Cerebellar nuclear complex (tissue), 1 donor: ENCODE results near the gene PCLAF.
"Not testable (repeated sequence)": the region's sequence is repeated elsewhere in the genome, so short reads cannot be mapped to it uniquely, and the experiment has no call there.

Experiments
- DNase-seq, 2 experiments: peaks; one replicate each; lab custom pipeline; 2025; lab: John Stamatoyannopoulos, UW

PCLAF gene, protein sequence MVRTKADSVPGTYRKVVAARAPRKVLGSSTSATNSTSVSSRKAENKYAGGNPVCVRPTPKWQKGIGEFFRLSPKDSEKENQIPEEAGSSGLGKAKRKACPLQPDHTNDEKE

DNA sequence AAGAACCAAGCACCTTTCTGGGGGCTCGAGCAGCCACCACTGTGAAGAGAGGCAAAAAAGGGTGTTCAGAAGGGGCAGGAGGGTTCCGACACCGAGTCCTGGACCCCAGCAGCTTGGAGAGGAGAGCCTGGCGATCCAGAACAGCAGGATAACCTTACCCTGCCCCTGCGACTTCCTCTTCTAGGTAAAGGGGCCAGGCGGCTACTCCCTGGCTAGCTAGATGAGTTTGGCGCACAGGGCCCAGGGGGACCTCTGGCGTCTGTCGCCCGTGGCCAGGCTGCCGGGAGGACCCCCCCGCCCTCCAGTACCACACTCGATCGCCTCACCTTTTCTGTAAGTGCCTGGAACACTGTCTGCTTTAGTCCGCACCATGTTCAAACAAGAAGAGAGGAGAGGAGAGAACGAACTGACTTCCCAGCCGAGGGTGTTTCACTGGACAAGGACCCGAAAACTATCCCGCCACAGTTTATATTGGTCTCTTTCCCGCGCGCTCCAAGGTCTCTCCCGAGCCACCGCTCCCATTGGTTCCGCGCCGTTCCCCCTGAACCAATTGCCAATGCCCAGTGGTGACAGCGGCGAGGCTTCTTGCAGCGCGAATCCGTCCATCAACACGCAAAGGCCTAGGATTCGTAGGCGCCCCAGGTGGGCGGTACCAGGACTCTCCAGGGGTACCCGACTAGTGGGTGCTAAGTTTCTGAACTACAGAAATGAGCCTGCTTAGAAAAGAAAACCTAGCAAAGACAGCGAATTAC is at the start of gene PCLAF:
TSS of gene PCLAF (minus strand) at position 442 of the 752 bp plus-strand sequence. CDS start at position 372, 70 bp downstream.
- DNase-seq, result peak; percentile 28 to 70

DNA sequence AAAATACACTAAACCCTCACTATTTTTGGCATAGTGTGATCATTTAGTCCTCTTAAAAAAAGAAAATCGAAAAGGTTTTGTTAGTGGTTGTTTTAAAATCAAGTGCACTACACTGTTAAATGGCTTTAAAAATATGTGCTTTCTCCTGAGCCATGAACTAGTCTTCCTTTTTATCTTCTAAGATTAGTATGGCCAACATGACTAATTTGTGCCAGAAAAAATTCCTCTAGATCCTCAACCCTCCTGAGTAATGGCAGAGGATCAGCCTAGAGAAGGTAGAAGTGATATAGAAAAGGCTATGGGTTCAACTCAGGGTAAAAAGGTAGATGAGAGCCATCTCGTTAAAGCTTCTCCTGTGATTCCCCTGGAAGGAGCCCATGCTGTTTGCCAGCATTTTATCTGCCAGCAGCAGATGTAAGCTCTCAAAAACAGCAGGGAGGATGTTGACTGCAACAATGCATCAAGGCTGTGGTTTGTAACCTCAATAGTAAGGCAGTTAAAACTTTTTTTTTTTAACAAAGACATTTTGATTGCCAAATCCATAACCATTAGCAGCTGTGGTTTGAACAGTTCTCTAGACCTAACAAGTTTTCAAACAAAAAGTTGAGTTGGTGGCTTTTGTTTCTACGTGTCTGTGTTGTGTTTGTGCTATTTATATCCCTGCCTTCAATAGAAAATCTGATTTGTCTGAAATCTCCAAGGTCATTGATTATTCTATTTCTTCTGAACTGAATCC is 48.9 kb upstream of the PCLAF start:
- no peak for DNase-seq

DNA sequence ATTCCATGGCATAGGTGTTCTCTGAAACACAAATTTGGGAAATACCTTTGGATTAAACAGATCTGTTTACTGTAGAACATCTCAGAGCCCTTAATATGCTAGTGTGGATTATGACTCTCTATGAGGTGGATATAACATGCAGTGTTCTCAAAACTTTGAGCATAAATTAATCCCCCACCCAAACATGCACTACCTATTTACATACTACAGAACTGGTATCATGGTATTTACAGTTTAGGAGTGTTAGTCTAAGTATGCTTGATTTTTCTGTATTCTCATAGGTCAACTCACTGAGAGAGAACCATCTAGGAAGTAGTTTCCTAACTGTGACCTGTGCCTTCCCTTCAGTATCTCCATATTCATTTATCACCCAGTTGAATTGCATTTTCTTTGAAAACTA is 48.2 kb upstream of the PCLAF start:
- no peak for DNase-seq

DNA sequence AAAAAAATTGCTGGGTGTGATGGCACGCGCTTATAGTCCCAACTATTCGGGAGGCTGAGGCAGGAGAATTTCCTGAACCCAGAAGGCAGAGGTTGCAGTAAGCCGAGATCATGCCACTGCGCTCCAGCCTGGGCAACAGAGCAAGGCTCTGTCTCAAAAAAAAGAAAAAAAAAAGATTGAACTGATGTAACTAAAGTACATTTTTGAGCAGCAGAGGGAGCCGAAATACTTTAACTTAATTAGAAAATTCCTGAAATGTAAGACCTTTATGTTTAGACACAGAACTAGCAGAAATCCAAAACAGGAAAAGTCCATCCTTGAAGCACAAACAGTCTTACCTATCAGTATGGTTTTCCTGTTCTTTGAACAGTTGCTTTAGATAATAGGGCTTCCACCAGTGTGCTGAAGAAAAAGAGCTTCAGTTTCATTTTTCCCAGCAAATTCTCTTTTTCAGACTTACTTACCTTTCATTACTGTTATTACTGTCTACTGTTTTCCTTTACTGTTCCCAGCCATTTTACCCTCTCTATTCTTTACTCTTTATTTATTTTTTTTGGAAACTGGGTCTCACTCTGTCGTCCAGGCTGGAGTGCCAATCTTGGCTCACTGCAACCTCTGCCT is 45.7 kb upstream of the PCLAF start:
- DNase-seq, result no peak

DNA sequence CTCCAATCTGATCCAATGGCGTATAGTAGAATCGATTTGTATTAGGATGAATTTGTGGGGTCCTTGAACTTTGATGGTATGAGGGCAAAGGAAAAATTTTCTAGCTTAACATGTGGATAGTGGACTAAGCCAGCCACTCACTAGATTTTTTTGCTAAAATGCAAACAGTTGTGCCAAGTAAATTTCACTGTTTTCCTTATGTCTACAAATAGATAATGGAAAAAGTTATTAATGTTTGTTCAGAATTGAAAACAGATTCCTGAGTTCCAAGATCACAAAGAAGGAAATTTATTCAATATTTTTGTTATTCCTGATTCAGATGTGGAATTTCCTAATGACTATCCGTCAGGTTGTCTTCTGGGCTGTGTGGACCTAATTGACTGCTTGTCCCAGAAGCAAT is 44.0 kb upstream of the PCLAF start:
- DNase-seq, result no peak

DNA sequence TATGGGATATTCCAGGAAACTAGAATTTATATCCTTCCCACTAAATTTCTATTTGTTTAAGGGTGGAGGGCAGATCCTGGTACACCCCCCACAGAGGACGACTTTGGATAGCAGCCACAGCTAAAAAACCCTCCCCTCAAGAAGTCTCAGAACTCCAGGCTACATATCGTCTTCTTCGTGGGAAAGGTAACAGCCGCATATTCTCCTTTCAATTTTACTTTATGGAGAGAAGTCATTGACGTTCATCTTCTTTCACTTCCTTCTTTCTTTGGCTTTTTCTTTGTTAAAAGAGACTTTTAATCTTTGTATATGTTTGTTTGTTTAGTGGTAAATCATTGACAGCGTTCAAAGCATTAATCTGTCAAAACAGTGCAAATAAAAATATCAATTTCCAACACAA is 42.7 kb upstream of the PCLAF start:
- no peak for DNase-seq

DNA sequence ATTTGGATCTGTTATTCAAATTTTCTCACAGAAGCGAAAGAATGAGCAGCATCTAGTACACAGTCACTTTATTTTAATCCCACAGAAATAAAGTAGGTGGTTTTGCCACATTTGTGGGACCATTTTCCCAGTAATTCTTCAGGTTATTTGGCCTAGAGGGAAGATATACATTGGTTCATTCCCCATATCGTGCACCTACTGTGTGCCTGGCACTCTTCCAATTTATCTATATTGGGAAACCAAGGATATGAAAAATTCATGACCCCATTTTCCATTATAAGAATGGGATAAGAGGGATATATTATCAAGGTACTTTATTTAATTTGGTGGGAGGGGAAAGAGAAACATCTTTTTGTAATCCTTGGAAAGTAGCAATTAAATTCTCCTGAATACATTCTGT is 41.5 kb upstream of the PCLAF start:
- no peak for DNase-seq

DNA sequence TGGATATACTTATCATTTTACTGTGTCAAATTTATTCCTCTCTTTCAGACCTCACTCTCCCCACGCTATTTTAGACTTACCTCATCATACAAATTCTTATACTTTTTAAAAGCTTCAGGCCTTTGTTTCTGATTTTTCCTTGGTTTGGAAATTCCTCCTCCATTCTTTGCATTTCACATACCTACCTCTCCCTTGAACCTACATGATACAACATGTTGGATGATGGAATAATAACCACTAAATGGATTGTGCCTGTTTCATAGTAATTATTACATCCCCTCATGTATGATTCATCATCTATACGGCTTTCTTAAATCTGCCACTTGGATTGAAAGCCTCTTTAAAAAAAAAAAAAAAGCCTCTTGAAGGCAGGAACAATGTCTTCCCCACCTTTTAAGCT is 31.0 kb upstream of the PCLAF start:
- DNase-seq, result no peak

DNA sequence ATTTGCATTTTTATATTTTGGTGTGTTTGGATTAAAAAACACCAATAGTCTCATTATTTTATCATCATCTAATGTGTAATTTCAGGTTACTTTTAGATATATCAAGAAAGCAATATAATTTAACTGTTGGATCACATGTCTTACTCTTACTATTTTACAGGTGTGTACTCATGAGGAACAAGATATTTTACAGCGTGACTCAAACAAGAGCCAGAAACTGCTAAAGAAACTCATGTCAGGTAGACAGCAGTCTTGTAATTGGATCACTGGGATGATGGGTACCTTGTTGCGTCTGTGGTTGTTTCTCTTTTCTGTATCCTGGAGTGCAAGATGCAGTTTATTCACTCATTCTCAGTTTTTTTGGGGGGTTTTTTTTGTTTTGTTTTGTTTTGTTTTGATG is 19.3 kb upstream of the PCLAF start:
- no peak for DNase-seq

DNA sequence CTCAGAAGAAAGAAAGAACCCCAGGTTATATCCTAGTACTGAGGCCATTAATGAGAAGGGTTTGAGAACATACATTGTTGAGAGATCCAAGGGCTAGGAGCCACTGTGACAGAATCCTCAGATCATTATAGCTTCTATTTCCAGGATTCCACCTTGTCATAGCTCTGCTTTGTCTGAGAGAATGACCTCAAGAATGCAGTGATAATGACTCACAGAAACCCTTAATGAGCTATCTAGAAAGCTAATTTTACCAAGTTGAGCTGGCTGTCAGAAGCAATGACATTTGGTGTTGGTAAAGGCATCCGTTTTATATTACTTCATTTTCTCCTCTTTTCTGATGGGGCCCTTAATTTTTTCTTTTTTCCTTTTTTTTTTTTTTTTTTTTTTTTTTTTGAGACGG is 17.3 kb upstream of the PCLAF start:
- DNase-seq, result no peak

DNA sequence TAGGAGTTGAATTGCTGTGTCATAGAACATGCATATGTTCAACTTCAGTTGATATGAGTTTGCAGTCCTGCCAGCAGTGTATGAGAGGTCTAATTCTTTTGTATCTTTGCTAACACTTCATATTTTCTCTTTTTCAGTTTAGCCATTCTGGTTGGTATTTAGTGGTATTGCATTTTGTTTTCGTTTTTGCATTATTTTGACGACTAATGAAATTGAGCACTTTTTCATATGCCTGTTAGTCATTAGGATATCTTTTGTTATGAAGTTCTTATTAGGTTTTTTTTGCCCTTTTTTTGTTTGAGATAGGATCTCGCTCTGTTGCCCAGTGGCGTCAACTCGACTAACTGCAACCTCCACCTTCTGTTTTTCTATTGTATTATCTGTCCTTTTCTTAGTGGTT is 15.5 kb upstream of the PCLAF start:
- no peak for DNase-seq

DNA sequence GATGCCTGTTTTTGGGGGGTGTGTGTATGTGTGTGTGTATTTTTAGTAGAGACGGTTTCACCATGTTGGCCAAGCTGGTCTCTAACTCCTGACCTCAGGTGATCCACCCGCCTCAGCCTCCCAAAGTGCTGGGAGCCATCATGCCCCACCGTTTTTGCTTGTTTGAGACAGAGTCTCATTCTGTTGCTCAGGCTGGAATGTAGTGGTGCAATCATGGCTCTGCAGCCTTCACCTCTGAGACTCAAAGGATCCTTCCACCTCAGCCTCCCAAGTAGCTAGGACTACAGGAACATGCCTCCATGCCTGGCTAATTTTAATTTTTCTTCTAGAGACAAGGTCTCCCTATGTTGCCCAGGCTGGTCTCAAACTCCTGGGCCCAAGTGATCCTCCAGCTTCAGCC is 11.2 kb upstream of the PCLAF start:
- DNase-seq, result not testable (repeated sequence)

DNA sequence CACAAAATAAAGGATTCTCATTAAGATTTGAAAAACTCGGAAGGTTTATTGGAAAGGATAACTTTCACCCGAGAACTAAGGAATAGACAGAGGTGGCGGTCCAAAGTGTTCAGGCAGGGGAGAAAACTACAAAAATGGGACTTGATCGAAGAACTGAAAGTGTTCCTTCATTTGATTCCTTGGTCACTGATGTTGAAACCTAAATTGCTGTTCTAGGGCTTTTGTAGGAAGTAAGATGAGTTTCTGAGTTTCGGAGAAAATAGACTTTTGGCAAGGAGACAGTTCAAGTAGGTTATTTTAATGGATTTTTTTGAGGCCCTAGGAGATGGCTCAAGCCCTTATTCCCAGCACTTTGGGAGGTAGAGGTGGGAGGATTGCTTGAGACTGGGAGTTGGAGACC is 7.8 kb upstream of the PCLAF start:
- DNase-seq, result no peak

DNA sequence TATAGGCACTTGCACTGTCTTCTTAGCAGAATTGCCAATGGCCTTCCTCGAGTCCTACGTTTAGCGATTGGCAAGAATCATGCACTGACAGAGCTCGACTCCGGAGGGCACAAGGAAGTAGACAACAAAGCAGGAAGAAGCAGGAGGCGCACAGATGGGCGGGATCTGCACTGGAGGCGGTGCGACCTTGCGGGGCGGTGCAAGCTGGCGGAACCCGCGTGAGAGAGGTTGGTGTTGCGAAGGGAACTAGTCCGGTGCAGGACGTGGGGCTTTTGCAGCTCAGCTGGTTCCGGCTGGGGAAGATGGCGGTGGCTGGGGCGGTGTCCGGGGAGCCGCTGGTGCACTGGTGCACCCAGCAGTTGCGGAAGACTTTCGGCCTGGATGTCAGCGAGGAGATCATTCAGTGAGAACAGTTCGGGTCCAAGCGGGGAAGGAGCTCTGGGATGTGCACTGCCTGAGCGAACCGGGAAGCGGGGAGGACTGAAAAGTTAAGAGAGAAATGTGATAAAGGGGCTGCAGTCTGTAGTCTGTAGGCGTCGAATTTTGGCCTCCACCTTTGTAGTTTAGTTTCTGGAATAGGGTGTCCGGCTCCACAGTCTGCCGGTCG is 6.4 kb upstream of the PCLAF start, which contains the start of gene TRIP4:
TSS of gene TRIP4 (plus strand) at position 275 of the 607 bp plus-strand sequence. CDS start at position 303, 28 bp downstream.
- DNase-seq, result peak in 1 of 2 experiments; percentile 59

DNA sequence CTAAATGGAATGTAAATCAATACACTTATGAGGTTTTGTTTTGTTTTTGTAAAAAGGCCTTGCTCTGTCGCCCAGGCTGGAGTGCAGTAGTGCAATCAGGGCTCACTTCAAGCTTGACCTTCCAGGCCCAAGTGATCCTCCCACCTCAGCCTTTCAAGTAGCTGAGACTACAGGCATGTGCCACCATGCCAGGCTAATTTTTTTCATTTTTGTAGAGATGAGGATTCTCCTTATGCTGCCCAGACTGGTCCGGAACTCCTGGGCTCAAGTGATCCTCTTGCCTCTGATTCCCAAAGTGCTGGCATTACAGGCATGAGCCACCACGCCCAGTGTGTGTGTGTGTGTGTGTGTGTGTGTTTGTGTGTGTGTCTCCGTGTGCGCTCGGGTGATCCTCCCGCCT is 5.0 kb upstream of the PCLAF start:
- no peak for DNase-seq

DNA sequence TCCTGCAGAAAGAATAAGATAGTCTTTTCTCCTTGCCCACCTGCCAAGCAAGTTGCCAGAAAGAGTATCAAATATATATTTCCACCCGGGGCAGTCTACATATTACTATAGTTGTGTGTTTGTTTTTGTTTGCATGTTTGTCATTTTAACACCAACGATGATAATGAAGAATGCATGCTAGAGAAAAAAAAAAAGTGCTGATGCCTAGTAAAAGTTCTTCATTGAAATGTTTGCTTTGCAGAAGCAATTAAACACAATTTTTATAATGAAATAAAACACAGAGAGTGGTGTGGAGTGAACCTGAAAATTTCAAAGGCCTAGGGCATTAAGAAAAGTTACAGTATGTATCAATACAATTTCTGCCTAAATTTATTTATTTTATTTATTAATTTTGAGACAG is 2.5 kb upstream of the PCLAF start:
- no peak for DNase-seq

DNA sequence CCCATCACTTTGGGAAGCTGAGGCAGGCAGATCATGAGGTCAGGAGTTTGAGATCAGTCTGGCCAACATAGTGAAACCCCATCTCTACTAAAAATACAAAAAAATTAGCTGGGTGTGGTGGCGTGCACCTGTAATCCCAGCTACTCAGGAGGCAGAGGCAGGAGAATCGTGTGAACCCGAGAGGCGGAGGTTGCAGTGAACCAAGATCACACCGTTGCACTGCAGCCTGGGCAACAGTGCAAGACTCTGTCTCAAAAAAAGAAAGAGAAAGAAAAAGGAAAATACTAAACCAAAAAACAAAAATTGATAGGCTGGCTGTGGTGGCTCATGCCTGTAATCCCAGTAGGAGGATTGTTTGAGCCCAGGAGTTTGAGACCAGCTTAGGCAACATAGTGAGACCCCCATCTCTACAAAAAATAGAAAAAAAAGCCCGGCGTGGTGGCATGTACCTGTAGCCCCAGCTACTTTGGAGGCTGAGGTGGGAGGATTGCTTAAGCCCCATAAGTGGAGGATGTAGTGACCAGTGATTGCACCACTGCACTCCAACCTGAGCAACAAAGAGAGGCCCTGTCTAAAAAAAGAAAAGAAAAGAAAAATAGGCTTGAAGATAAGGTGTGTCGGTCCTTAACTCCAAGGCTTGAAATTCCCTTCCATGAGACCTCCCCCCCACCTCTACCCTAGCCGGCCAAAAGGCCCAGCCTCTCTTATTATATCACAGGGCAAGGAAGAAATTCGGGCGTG is 941 bp downstream of the PCLAF start:
- not testable (repeated sequence) for DNase-seq

DNA sequence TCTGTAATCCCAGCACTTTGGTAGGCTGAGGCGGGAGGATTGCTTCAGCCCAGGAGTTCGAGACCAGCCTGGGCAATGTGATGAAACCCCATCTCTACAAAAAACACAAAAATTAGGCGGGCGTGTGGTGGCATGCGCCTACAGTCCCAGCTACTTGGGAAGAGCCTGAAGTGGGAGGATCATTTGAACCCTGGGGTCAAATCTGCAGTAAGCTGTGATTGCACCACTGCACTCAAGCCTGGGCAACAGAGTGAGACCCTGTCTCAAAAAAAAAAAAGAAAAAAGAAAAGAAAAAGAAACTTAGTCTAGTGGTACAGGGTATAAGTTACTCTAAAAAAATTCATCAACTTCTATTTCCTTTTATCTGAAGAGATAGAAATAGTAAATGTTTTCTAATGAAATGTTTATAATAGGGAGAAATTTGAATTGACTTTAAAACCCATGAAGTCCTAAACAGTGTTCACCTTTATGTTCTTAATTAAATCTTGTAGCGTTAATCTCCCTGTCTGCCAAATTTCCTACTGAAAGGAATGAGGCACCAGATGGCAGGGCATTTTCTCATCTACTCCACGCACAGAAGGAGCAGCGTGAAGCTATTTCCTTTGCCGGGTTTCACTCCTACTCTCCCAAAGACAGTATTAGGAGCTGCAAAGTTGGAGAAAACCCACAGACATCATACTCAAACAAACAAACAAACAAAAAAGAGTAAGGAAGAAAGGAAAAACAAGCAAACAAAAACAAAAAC is 1.9 kb downstream of the PCLAF start:
- no peak for DNase-seq

DNA sequence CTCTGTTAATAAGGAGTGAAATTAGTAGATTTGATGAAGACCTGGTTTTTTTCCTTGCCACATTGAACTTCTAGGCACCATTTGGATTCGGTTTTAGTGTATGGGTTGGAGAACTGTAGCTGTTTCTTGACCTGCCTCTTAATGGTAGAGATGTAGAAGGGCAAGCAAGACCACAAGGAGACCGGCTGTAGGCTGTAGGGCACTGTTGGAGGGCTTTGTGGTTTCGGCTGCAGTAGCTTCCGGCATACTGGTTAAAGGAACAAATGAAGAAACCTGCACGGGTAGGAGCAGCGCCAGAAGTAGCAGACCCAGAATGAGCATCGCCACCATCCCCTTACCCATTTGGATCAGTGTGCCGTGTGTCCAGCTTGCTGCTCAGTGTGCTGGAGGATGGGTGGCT is 7.9 kb downstream of the PCLAF start:
- no peak for DNase-seq

DNA sequence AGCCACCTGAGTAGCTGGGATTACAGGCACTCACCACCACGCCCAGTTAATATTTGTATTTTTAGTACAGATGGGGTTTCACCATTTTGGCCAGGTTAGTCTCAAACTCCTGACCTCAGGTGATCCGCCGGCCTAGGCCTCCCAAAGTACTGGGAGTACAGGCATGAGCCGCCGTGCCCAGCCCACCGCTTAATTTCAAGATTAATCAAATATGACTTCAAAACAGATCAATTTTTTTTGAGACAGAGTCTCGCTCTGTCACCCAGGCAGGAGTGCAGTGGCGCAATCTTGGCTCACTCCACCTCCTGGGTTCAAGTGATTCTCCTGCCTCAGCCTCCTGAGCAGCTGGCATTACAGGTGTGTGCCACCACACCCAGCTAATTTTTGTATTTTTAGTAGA is 9.9 kb downstream of the PCLAF start:
- DNase-seq, result not testable (repeated sequence)

DNA sequence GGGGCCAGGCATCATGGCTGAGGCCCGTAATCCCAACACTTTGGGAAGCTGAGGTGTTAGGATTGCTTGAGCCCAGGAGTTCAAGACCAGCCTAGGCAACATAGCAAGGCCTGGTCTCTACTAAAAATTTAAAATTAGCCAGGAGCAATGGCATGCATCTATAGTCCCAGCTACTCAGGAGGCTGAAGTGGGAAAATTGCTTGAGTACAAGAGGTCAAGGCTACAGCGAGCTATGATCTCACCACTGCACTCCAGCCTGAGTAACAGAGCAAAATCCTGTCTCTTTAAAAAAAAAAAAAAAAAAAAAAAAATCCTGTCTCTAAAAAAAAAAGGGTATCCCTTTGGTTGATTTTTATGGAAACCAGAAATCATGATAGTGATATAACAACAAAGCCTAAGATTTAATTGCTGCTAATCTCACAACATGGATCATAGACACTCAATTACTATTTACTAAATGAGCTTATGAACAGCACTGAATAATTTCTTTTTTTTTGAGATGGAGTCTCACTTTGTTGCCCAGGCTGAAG is 12.1 kb downstream of the PCLAF start:
- DNase-seq, result no peak
